Activated effector memory CD4-positive, alpha-beta T cell treated with Interleukin-2 at 50 U/mL for 16 hours (primary cell): ENCODE measurements around the gene NRCAM.
"Not testable (repeated sequence)": the region's sequence is repeated elsewhere in the genome, so short reads cannot be mapped to it uniquely, and the experiment has no call there.

ENCODE experiments used
- DNase-seq: peaks from one replicate; pipeline ENCODE4 v3.0.0-alpha.2; 2020

Gene NRCAM

DNA sequence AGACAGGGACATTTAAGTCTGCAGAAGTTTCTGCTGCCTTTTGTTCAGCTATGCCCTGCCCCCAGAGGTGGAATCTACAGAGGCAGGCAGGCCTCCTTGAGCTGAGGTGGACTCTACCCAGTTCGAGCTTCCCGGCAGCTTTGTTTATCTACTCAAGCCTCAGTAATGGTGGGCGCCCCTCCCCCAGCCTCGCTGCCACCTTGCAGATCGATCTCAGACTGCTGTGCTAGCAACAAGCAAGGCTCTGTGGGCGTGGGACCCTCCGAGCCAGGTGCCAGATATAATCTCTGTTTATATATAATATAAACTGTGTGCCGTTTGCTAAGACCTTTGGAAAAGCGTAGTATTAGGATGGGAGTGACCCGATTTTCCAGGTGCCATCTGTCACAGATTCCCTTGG, 63.1 kb downstream of the NRCAM start:
- not testable (repeated sequence) for DNase-seq

DNA sequence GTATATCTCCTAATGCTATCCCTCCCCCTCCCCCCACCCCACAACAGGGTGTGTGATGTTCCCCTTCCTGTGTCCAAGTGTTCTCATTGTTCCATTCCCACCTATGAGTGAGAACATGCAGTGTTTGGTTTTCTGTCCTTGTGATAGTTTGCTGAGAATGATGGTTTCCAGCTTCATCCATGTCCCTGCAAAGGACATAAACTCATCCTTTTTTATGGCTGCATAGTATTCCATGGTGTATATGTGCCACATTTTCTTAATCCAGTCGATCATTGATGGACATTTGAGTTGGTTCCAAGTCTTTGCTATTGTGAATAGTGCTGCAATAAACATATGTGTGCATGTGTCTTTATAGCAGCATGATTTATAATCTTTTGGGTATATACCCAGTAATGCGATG, 68.5 kb downstream of the NRCAM start:
- DNase-seq = not testable (repeated sequence)

DNA sequence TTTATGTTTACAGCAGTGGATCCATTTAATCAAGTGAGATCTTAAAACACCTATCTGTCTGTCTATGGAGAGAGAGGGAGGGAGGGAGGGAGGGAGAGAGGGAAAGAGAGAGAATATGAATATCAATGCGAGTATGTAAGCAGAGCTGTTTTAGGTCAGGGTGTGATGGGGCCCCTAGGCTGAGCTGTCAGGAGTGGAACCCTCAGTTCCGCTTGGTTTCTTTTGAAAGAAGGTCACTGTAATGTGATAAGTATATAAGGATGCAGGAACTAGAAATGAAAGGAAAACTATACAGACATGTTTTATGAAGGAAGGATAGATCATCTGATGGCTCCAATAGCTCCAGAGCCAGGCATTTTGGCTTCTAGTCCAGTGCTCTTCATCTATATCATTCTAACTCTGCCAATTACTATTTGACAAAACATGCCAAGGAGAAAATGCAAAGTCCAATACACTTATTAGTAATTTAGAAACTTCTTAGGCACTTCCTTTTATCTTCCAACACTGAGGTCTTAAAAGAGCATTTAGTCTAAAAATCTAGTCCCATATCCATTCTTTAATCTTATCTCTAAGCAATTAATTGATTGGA, 70.3 kb downstream of the NRCAM start:
- DNase-seq = no peak

DNA sequence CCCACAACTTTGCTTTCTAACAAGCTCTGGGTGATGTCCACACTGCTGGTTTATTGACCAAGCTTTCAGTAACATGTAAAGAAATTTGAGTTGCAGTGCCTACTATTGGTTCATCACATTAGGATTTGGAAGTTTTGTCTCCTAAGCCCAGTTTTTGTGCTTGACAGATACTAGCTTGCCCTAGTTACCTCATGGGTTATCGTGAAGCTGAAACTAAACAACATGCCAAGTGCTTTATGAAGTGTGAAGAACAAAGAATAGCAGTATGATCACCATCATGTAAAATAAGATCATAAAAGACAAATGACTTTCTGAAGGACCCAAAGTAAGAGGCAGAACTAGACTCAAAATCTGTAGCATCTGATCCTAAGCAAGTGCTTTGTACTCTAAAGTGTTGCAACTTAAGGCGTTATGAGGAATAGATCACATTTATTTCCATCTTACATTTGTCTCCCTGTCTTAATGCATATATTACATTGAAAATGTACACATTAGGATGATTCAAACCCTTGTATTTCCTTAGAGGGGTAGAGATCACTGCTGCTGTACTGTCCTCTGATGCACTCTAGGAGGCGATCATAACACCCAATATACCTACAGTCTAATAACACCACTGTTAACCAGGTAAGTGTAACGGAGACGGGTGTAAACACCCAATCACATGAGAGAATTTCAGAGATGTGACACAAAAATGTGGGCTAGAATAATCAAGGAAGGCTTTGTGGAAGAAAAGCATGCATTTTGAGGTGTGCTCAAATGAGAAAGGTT, 71.3 kb downstream of the NRCAM start:
- no peak for DNase-seq

DNA sequence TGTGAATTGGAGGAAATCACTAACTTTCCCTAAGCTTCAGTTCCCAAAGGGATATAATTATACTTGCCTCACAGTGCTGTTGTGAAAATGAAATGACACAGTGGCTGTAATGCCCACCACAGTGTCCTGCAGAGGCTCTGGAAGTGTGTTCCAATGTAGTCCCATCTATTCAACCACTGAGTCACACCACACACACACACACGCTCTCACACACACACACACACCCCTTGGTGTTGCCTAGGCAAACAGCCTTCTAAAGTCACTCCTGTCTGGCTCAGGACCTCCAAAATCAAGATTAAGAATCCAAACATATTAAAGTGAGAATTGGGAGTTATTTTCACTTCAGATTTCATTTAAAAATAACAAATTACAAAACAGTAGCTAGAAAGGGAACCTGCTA, 73.3 kb downstream of the NRCAM start:
- no peak for DNase-seq

DNA sequence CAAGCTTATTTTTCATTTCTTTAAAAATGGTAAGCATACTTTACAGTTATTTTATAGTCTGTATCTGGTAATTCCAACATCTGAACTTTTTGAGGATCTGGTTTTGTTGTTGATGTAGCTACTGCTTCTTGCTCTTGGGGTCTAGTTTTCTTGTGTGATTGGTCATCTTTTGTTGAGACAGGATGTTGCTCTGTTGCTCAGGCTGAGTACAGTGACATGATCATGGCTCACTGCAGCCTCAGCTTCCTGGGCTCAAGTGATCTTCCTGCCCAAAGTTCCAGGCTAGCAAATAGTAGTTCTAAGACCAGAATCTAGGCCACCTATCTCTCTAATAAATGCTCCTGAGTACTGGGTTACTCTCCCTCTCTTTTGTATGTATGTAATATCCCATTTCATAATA, 75.7 kb downstream of the NRCAM start:
- no peak for DNase-seq

DNA sequence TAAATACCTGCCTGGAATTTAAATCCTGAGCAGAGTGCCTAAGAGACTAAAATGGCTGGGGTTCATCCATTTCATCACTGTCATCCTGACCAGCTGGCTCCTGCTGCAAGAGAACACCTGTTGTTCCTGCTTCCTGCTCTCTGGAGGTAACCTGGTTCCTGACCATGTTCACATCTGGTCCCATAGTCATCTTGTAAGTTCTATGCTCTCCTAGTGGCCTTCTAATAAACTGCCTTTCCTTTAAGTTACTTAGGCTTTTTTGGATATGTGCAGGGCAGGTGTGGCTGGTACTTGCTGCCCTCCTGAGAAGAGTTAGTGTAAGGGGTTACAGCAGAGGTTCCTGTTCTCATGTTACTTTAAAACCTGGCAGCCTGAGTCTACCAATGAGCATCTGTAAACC, 80.0 kb downstream of the NRCAM start:
- DNase-seq = no peak

DNA sequence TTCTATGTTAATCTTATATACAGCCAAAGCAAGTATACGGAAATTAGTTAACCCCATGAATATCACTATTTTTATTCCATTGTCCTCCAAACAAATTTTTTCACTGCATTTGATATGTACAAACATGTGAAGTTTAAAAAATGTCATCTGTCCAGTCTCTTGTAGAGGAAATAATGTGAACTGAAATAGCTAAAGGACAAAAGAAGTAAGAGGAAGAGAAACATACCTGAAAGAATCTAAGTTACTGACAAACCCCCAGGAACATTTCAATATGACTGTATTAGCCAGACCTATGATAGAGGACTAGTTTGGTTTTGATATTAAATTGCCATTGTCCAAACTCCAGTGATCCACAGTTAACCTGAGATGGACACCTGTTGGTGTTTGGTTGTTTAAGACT, 80.6 kb downstream of the NRCAM start:
- DNase-seq = no peak

DNA sequence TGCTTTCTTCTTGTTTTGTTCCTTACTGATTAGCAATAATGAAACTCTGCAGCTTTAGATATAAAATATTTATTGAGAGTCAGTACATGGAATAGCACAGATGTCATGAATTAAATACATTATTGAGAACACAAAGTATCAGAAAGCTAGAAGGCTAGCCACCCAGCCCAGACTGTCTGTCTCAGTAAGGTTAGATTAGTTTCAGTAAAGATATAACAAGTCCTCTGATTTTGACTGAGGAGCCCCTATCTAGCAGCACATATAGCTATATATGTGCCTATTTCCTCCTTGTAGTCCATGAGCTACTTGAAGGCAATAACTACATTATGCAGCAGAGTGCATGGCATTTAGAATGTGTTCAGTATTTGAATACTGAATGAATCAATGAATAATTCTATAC, 81.3 kb downstream of the NRCAM start:
- no peak for DNase-seq

DNA sequence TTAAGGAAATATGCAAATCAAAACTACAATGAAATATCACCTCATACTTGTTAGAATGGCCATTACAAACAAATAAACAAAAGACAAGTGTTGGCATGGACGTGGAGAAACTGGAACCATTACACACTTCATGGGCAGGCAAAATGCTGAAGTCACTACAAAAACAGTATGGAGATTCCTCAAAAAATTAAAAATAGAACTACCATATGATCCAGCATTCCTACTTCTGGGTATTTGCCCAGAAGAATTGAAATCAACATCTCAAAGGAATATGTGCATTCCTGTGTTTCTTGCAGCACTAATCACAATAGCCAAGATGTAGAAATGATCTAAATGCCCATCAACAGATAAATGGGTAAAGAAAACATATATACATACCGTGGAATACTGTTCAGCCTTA, 83.6 kb downstream of the NRCAM start:
- no peak for DNase-seq

DNA sequence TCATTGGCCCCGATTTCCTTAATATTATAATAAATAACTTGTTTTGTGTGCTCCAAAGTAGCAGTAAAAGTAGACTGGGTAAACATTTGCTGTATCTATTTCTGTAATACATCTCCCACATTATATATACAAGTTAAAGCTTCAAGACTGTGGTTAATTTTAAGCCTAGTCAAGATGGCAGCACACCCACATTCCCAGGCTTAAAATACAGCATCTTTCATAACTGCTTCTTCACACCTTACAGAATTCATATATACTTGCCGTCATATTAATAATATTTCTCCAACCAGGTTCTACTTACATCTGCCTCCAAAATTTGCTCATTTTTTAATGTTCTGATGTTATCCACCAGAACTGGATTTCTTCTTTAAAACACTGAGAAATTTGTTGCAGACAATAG, 85.6 kb downstream of the NRCAM start:
- DNase-seq = no peak

DNA sequence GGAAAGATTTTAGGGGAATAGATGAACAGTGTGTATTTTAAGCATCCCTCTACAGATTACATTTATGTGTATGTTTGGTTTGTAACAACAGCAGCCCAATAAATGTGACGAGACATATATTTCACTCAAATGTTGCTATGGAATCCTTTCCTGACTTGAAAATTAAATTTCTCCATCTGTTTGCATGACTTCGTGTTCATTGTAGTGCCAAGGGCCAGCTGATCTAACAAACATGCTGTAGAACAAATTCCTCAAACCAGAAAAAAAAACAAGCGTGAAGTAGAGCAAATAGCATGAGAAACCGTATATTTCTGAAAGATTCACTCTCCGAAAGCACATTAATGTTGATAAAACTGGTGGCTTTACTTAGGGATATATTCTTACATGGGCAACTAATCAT, 87.8 kb downstream of the NRCAM start:
- DNase-seq = no peak

DNA sequence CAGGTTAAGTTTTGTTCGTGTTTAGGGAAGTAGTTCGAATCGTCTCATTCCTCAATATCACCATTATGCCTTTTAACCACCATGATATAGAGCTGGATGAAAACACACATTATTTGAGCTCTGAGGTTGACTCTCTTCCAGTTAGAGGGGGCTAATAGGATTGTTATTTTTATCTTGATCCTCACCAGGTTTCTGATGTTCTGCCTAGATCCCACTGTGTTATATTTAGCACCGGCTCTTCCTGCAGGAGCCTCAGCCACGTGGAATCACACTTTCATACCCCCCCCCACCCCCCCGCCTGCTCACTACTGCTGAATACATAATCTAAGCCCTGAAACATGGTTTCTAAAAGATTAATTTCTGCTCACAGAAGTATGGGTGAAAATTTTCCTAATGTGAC, 88.3 kb downstream of the NRCAM start:
- DNase-seq = no peak

DNA sequence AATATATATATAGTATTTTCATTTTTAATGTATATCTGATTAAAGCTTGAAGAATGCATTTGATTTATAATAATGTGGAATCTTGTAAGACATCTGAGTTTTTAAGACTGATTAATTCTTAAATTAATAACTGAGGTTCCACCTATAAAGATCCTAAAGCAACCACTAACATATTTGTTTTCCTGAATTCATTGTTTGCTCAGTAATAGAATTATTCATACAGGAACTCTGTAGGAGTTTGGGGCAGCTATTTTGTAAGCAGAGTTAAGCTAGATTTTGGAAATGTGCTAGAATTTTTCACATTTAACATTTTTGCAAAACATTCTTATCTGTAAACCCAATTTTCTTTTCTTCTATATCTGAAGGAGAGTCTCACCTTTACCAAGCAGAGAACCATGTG, 88.9 kb downstream of the NRCAM start:
- DNase-seq = no peak

DNA sequence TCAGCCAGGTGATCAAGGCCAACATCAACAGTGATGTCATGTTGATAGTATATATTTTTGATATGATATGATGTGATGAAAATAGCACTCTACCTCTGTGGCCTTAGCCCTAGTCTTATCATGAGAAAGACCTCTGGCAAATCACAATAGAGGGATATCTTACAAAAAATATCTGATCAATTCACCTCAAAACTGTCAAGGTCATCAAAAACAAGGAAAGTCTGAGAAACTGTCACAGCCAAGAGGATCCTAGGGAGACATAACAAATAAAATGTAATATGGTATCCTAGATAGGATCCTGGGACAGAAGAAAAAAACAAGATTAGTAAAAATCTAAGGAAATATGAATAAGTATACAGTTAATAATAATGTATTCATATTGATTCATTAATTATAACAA, 92.6 kb downstream of the NRCAM start:
- no peak for DNase-seq

DNA sequence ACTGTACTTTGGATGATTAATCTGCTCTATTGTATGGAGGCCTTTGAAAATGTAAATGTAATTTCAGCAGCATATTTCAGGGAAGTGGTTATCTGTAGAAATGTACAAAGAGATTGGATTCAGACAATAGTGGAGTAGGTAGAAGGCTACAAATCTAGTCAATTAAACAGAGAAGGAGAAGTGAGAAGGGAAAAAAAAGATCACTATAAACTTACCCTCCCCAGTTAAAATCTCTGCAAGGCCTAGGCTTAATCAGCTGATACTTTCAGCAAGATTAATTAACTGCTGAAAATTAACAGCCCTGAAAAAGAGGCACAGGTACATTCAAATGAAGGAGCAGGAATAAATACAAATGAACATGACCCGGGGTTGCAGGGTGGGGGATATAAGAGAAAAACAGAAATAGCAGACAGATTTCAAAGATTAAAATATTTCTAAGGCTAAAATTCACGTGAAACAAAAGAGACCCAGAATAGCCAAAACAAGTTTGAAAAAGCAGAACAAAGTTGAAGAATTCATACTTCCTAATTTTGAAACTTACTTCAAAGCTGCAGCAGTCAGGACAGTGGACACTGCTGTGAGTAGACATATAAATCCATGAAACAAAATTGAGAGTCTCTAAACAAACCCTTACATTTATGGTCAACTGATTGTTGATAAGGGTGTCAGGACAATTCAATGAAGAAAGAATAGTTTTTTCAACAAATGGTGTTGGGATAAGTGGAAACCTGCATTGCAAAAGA, 96.0 kb downstream of the NRCAM start:
- no peak for DNase-seq

DNA sequence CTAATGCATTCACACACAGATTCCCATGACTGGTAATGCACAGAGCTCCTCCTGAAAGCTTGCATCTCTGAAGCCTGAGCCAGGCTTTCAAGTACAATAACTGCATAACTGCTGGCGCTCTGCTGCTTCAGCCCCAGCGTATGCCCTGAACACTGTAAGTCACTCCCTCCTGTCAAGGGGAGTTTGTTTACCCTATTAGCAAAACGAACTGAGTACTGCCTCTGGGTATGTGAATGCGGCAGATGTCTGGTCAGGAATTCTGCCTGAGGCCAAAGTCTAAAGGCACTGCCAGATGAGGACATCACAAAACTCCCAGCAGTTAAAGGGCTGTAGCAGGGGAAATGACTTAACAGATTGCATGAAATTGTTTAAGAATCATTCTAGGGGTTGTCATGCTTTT, 97.7 kb downstream of the NRCAM start:
- DNase-seq = no peak

DNA sequence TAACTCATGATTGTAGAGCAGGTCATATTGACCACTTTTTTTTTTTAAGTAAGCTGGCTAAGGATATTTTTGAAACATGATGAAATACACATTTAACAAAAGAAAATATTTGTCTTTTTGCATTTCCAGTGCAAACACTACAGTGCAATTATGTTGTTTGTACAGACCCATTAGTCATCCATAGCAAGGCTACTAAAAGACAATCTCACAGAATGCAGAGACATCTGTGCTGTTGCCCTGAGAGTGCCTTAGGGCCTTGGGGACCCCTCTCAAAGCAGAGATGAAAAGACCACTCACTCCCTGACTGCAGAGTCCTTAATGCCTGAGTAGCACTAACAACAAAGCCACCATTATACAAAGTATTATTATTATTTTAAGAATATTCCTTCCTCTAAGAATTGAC, 104.5 kb downstream of the NRCAM start:
- no peak for DNase-seq

DNA sequence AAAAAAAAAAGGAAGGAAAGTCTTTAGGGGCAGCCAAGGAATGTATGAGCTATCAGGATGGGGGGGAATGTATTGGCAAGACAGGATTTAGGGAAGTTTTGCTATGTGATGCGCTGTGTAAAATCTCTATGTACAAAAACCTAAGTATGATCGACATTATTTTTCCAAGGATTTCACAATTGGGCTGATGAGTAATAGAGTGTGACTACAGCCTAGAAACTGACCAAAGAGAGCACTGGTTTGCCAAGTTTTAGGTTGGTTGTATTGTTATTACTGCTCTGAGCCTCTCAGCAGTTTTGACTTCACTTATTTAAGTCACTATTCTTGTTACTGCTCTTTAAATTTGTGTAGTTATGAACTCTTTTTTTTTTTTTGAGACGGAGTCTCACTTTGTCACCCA, 107.3 kb downstream of the NRCAM start:
- no peak for DNase-seq

DNA sequence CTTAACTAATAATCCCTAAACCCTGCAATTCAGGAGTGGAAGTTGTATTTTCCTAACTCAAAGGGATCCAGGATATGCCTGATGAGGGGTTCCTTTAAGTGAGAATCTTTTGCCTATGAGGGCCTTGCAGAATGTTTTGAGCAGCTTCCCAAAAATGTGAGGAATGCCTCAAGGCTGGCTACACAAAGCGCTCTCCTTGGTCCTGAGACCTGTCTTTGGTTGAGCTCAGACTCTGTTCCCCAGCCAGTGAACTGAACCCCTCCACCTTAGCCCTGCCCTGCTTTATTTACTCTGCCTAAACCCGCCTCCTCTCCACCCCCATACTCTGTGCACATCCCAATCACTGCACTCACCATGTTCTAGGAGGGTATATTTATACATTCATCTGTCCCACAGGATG, 108.6 kb downstream of the NRCAM start:
- no peak for DNase-seq

DNA sequence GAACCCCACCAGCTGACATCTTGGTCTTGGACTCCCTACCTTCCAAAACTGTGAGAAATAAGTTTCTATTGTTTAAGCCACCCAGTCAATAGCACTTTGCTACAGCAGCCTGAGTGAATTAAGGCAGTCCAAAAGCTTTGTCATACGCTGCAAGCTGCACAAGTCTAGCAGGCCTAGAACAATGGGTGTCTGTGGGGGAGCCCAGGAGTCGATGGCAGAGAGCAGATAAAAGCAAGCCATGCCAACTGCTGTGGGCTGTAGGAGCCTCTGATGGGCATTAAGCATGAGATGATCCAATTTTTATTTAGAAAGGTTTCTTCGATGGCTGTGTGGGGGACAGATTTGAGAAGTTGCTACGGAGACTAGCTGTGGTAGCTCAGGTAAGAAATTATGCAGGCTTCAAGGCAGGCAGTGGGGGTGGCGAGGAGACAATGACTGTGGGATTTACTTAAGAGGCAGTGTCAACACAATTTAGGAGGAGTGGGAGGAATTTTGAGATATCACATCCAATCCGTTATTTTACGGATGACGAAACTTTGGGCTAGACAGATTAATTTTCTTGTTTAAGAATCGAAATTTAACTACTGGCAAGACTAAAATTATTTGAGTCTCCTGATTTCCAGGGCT, 110.4 kb downstream of the NRCAM start:
- no peak for DNase-seq

DNA sequence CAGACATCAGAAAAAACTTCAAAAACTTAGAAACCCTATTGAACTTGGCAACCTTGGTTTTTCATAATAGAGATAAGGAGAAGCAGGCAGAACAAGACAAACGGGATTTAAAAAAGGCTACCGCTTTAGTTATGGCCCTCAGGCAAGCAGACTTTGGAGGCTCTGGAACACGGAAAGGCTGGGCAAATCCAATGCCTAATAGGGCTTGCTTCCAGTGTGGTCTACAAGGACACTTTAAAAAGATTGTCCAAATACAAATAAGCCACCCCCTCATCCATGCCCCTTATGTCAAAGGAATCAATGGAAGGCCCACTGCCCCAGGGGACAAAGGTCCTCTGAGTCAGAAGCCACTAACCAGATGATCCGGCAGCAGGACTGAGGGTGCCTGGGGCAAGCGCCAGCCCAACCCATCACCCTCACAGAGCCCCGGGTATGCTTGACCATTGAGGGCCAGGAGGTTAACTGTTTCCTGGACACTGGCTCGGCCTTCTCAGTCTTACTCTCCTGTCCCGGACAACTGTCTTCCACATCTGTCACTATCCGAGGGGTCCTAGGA, 115.3 kb downstream of the NRCAM start:
- no peak for DNase-seq

DNA sequence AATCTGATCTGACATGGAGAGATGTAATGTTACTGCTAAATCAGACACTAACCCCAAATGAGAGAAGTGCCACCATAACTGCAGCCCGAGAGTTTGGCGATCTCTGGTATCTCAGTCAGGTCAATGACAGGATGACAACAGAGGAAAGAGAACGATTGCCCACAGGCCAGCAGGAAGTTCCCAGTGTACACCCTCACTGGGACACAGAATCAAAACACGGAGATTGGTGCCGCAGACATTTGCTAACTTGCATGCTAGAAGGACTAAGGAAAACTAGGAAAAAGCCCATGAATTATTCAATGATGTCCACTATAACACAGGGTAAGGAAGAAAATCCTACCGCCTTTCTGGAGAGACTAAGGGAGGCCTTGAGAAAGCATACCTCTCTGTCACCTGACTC, 115.8 kb downstream of the NRCAM start:
- DNase-seq = not testable (repeated sequence)
